Fibroblast of peridontal ligament (primary cell): ENCODE data around the gene GDPD5.

Experiments
- DNase-seq: peaks from one replicate; pipeline ENCODE4 v3.0.0-alpha.2; 2010; ENCODE audit errors: extremely low read depth

Gene GDPD5

DNA sequence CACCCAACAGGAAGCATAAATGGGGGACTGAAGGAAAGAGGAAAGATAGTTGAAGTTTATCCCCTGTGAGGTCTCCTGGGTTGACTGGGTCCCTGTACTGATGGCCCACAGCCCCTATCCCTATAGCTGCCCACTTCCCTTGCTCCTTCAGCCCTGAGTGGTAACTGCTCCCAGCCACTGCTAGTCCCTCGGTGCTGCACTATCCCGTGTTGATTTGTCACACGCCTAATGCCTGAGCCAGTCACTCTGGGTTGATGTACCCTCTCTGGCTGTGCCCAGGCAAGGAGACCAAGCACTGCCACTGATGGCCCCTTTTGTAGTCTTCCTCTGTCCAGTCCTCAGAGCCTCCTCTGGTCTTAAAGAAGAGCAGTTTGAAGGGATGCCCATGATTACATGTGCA, 9.6 kb downstream of the GDPD5 start:
- no peak for DNase-seq

DNA sequence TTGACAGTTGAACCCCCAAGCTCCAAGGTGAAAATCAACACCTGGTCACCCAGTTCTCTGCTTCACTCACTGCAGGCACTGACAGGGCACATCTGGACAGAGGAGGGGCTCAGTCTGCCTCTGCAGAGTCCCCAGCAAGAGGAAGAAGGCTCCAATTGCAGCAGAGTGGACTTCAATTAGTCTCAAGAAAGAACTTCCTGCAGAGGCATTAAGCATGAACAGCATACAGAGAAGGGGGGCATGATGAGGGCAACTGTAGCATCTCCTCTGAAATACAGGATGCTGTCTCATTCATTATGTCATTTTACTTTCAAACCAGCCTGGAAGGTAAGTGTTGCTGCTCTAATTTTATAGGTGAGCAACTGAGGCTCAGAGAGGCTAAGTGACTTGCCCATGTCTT, 11.1 kb downstream of the GDPD5 start:
- no peak for DNase-seq

DNA sequence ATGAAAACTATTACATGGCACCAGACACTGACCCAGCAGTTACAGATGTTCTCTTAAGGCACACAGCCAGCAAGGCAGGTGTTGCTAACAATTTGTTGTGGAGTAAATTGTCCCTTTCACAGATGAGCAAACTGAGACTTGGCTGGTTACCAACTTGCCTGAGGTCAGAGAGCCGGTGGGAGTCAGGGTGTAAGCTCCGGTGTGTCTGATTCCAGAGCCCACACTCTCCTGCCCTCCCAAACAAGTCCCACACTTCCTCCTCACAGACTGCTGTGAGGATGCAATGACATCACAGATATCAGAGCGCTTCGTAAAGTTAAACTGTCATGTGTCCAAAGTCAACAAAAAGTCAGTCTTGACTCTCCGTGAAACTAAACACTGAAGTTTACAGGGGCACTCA, 12.5 kb downstream of the GDPD5 start:
- DNase-seq: peak; percentile 60

DNA sequence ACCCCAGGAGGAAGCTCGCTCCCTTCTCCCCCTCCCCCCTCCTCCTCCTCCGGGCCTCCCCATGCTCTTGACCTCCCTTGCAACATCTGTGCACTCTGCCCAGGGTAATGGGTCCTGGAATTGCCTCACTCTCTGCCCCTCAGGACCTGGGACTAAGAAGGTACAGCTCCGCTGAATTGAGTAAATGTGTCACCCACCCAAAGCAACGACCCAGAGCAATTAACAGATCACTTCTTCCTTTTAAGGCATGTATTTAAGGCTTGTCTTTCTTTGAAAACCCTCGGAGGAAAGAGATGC, 15.1 kb downstream of the GDPD5 start:
- DNase-seq: no peak

DNA sequence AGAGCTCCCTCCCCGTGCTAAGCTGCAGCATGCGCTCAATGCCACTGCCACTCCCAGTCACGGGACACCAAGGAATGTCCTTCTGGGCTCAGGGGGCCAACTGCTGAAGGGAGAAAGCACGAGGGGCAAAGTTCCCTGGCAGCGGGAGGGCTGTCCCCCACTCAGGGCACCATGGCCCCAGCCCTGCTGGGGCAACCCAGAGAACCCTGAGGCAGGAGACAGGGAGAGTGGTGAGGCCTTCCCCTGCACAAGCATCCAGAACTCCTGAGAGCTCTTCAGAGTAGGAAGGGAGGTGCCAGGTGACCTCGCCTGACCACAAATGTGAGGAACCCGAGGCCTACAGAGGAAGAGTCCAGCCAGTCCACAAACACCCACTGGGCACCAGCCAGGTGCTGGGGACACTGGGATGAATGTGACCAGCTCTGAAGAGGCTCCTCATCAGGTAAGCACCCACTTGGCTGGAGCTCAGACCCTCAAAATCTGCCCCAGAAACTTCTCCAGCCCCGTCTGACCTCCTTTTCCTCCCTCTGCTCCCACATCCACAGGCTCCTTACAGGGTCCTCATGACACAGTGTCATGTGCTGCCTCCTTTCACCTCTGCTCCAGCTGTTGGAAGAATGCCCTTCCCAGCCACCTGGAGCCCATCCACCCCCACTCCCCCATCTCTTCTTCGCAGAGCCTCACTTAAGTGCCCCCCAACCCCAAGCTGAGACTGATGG, 15.6 kb downstream of the GDPD5 start:
- no peak for DNase-seq

DNA sequence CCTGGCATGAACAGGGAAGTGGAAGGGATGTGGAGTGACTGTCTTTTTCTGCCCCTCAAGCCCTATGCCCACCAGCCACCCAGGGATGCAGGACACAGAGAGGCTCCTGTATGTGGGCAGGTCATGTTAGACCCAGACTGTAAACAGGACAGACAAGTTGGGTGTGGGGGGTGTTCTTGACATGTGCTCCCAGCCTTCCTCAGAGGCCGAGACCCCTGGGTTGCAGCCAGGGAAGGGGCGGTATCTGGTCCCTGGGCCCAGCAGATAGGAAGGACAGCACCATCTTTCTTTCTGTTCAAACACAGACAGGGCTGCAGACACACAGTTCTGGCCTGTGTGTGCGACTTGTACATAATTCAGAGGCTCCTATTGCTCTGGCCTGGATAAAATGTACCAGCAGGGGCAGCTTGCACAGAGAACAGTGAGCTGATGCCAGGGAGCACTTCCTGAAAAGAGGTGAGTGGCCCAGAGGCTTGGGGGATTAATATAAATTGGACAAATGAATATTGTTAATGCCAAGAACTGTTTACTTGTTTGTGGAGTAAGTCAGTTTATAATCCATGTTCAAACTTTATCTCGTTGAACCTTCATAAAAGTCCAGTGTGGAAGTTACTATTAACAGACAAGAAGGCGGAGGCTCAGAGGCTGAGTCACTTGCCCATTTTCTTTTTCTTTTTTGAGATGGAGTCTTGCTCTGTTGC, 16.6 kb downstream of the GDPD5 start:
- DNase-seq: no peak

DNA sequence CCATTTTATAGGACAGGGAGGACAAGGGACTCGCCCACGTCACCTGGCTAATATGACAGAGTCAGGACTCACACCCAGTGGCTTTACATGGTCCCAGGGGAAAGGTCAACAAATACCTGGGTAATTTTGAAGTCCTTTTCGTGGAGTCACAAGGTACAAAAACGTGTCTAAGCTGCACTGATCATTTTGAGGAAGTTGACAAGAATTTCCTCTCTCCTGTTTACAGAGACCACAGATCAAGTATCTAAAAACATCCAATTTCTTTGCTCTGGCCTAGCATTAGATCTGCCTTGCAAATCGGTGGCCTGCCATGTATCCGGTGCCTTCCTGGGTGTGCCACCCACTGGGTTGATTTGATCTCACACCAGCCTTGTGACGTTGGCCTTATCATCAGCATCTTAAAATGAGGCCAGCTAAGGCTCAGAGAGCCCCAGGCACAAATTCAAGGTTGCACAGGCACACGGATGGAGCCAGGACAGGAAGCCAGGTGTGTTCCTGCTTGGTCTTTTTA, 17.6 kb downstream of the GDPD5 start:
- DNase-seq: no peak

DNA sequence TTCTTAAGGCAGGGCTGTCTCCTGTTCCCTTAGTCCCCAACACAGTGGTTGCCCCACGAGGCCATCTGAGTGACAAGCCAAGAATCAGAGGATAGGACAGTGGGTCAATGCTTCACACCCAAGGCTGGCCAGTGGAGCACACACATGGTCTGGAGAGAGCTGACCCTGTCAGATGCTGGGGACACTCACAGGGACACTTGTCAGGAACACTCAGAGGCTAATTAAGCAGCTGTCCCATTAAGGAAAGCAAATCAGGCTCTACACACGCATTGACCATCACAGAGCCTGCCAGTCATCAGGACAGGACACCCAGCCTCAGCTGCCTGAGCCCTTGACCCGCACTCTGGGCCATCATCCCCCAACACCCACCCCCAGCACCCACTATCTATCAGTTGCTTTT, 18.2 kb downstream of the GDPD5 start:
- DNase-seq: no peak

DNA sequence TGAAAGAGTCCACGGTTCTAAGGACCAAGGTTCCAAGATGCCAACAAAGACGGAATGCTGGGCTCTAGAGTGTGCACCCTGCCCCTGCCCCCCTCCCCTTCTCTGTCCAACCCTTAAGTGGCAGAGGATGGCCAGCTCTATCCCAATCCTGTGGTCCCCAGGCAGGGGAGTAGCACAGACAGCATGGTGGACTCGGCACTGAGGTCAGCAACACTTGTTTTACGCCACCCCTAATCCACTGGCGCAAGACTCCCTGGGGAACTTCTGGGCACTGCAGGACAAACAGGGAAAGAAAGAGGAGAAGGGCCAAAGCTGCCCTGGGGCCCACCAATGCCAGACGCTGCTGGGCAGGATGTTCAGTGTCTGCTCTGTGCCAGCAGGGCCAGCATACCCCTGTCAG, 18.9 kb downstream of the GDPD5 start:
- no peak for DNase-seq

DNA sequence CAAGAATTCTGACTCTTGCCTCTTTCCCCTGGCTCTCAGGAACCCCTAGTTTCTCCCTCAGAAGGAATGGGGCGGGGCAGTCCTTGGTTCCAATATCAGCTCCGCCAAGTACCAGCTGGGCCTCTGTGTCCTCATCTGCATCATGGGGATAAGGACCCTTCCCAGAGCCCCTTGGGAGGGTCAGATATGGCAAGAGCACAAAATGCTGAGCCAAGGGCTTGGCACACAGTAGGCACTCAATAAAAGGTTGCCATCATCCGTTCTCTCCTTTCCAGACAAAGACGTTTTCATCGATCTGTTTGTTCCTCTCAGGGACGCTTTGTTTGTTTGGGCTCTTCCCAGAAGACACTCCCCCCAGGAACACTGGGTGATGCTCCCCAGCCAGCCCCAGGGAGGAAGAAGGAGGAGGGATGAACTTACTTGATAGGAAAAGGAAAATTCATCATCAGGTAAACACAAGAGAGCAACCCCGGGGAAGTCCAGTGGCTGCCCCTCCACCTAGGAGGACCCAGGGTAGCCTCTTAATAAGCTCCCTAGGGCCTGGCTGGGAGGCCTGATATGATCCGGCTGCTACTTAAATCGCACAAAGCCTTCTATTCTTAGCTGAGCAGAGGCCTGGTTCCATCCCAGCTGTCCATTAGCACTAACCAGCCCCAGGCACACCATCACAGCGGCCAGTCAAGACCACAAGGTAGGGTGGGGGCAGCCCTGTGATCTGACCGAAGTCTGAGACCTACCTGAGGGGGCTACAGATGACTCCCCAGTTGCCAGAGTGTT, 19.6 kb downstream of the GDPD5 start:
- no peak for DNase-seq

DNA sequence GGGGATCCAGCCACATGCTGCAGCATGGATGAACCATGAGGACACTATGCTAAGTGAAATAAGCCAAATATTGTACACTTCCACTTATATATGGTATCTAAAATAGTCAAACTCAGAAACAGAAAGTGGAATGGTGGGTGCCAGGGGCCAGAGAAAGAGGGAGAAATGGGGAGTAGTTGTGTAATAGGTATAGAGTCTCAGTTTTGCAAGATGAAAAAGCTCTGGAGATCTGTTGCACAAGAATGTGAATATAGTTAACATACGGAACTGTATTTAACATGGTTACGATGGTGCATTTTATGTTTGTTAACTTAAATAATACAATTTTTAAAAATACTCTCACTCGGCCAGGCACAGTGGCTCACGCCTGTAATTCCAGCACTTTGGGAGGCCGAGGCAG, 21.2 kb downstream of the GDPD5 start:
- no peak for DNase-seq

DNA sequence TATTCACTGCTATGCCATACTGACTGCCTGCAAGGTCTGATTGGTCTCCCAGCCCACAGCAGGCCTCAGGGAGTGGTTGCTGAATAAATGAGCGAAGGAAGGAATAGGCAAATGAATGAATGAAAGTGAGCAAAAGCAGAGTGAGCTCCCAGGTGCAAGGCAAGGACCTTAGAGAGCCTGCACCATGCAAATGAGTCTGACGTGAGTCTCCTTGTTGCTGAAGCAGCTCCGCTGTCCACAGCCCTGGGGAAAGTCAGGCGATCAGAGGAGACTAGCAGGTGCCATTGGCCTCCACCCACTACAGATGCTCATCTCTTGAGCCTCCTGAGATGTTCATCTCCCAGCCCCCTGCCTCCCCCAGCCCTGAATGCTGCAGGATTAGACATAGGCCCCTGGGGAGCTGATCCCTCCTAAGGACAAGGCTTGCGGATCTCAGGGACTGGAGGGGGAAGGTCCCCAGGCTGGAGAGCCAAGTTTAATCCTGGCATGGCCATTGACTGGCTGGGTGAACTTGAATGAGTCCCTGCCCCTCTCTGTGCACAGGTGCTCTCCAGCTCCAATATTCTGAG, 22.1 kb downstream of the GDPD5 start:
- no peak for DNase-seq

DNA sequence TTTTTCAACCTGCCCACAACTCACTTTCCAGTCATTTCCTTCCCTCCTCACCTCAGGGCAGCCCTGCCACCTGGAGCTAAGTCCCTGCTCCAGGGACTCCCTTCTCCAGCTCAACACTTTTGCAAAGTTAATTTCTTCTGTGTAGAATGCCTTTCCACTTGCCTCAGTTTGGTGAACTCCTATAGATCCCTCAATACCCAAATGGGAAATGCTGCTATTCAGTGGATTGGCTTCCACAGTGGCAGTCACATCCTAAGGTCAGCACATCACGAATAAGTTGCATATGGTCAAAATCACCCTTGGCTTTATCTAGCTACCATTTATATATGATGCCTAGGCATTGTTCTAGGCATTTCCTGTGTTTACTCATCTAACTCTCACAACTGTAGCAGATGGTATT, 23.6 kb downstream of the GDPD5 start:
- no peak for DNase-seq

DNA sequence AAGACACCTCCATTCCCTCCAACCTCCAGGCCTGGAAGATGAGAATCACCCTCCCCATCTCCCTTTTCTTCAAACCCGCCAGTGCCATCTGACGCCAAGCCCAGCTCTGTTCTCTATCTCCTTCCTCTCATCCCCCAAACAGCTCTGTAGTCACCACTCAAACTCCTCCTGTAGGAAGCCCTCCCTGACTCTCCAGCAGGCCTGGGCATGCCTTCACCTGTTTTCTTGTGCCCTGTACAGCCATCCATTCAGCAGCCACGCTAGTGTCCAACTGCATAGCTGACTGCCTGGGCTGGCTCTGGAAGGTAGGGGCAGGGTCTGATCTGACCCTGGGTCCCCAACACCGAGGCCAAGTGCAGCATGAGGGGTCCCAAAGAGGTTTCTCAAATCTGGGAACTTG, 25.0 kb downstream of the GDPD5 start:
- DNase-seq: no peak

DNA sequence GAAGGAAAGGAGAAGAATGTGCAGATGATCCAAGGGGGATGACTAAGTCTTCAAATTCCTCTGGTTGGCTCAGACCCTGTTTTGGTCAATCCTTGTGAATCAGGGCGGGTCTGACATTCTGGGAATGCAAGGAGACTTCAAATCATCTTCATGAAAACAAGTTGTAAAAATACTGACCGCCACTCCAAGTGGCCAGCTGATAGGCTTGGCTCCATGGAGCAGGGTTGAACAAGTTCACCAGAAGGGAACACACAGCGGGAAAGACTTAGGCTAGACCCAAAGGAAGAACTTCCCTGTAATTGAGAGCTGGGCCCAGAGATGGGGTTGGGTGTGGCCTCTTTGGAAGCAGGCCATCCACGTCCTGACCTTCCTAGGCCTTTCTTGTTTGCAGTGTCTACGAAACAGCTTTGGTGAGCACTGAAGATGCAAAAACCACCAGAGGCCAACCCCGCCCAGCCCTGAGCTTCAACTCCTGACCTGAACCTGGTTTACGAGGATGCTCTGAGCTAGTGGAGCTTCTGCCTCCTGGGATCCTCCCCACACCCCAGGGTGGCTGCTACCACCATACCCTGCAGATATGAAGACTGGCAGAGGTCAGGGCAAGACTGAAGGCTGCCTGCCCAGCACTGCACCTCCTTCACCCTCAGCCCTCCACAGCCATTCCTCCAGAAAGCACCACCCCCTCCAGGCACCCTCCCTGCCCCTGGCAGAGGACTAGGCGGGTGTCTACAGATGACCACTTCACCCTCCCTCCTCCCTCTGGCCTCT, 26.1 kb downstream of the GDPD5 start:
- DNase-seq: peak; percentile 98

DNA sequence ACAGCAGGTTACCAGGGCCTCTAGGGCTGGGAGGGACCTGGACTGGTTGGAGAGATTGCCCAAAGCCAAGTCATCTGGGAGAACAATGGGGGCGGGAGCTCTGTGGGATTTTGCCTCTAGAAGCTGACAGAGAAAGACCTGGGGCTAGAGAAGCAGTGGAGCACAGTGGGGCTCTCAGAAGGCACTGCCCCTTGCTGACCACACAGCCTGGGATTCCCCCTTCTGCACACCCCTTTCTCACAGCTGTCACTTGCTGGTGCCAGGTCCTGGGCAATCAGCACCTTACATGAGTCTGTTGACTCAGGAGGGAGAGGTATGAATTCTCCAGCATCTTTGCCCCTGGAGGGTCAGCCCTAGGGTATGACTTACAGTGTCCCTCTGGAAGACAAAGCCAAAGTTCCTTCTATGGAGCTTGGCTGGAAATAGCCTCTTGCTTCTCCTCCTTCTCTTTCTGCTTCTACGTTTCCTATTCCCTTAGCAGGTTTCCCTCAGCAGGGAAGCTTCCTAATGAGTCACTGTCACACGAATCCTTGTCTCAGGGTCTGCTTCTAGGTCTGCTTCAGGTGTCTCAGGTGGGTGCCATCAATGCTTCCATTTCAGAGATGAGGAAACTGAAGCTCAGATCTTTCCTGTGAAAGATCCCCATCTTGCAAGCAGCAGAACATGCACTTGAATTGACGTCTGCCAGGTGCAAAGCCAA, 27.0 kb downstream of the GDPD5 start:
- peak; percentile 28 for DNase-seq

DNA sequence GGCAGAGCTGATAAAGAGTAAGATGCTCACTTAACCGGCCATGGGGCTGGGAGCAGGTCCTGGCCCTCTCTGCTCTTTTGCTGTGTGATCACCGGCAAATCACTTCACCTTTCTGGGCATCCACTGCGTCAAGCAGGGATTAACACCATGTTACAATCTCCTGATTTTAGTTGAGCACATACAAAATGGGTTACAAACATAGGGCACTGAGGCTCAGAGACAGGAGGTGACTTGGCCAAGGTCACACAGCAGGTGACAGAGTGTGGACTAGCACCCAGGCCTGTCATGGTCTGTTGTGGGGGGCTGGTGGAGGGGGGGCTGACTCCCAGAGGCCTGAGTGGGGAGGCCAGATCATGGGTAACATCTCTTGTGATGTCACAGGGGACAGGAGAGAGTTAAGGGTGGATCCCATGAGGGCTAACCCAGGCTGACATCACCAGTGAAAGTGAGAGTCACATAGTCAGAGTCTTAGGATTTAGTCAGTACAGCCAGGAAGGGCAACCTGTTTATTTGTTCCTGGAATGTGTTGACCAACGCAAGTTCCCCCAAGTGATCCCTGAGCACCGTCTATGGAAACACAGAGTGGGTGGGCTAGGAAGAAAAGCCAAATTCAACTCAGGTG, 27.8 kb downstream of the GDPD5 start:
- no peak for DNase-seq

DNA sequence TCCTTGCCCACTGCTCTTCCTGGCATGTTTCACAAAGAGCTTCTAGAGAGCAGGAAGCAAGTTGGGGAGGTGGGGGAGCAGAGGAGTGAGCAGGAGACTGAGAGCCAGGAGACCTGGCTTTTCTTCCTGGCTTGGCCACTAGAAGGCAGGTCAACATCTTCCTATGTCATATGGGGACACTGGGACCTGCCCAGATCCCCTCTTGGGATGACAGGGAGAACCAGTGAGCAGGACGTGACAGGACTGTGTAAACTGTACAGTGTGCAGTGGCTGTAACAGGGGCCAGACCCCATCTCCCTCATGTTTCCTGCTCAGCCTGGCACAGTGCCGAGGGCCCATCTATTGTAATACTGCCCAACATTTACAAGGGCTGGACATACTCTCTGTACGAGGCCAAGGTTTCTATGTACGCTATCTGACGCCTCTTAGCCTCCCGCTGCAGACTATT, 29.4 kb downstream of the GDPD5 start:
- no peak for DNase-seq

DNA sequence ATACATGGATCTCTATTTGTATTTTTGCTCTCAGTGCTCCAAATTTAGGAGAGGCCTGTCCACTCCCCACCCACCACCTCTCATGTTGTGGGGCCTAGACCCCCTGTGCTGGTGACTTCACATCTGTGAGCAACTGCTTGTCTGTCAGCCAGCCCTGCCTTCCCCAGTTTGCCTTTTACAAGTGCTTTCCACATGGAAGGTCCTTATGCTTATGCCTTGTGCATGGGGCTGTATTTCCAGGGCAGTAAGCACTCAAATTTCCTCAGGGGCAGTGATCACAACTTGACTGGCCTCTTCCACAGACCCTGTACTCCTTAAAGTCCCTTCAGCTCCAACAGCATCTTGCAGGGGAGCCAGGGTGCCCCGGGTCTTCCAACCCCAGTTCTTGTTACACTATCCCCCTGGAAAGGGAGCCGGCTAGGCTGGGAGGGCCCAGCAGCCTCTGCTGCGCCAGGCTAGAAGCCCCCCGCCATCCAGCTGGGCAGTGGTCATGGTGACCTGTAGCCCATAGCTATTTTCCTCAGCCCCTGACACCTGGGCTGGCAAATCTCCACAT, 29.9 kb downstream of the GDPD5 start:
- no peak for DNase-seq

DNA sequence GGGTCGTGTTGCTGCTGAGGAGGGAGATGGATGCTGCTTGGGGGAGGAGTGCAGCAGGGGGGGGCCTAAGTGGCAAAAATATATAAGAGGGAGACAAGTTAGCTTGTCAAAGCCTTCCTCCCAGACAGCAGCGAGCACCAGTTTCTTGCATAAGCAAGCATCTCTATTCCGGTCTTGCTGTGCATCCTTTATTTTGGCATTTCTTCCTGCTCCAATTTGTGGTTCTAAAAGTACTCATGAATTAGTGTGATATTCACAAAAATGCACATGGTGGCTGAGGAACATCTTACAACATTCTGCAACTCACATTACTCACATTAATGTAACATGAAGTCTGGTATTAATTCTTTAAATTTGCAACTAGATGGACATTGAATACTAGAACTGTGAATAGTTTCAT, 32.1 kb downstream of the GDPD5 start:
- peak; percentile 30 for DNase-seq
